ENCODE results near the gene MPP4. TPM values are rescaled to one million over a fixed set of nuclear protein-coding genes. Genes with fewer than 3 reads are reported as not detected.

The MPP4 gene, protein sequence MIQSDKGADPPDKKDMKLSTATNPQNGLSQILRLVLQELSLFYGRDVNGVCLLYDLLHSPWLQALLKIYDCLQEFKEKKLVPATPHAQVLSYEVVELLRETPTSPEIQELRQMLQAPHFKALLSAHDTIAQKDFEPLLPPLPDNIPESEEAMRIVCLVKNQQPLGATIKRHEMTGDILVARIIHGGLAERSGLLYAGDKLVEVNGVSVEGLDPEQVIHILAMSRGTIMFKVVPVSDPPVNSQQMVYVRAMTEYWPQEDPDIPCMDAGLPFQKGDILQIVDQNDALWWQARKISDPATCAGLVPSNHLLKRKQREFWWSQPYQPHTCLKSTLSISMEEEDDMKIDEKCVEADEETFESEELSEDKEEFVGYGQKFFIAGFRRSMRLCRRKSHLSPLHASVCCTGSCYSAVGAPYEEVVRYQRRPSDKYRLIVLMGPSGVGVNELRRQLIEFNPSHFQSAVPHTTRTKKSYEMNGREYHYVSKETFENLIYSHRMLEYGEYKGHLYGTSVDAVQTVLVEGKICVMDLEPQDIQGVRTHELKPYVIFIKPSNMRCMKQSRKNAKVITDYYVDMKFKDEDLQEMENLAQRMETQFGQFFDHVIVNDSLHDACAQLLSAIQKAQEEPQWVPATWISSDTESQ
- 0.63 TPM for total RNA-seq

DNA sequence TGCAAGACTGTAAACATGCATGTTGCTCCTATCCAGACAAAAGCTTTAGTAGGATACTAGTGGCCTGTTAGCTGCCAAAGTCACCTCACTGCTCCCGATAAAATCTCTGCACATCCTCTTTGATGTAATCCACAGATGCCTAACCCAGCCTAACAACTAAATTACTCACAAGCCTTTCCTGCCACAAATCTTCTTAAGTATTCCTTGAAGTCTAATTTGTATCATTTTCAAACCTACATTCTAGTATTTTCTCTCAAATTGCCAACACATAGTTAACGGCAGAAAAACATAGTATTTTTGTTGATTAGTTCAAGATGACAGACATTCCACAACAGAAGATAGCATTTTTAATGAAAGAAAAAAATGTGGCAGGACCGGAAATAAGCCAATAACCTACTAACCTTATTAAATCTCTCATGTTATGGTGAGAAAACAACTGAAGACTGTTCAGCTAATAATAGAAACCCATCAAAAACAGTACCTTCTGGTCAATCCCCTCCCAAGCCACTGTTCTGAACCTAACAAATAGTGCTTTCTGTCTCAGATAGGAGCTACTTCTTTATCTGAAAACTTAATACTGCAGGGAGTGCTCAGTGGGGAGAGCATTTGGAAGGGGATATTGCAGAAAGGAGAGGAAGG, at the start of gene MPP4:
Gene MPP4 (minus strand): TSS at position 57 of the 639 bp plus-strand sequence. CDS start 4,690 bp downstream, outside the sequence.

DNA sequence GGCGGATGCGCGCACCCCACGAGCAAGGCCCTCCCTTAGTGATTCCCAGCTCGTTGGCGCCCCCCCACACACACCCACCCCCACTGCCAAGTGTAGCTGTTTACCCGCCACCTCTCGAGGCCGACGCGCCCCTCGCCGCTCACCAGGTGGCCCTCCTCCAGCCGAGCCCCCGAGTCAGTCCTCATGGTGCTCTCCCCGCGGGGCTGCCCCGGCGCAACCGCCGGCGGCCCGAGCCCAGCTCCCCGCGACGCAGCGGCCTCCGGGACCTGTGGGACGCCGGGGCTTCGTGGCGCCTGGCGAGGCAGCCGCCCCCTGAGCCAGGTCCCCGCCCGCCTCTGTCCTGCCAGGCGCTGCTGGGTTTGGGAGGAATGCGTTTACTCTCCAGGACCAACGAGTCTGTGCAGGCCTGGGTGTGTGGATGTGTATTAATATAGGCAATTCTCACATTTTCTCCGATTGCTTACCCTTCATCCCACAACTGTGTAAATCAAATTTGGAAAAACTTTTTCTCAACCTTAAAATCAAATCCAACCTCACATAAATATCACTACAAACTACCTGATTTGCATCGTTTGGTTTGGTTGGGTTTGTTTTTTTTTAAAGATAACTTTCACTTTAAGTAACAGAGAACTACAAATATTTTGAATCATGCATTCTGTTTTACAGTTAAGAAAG, 55.1 kb downstream of the MPP4 start, which contains the start of gene TMEM237:
Gene TMEM237 (minus strand): TSS at position 288 of the 675 bp plus-strand sequence. CDS start 103 bp downstream, at position 185.

Small RNA genes lying within 50 kb of the gene (small RNA-seq; reads per million reads assigned to genes)
- not detected for gene RNU6-651P (ENCODE audit: low replicate concordance)

Other genes starting within 250 kb of the MPP4 start
- 51.6 TPM for gene TRAK2, start 247.2 kb downstream of the MPP4 start, total RNA-seq
- 74.2 TPM for gene STRADB, start 246.9 kb downstream of the MPP4 start, total RNA-seq
- 40.7 TPM for gene TMEM237, start 55.1 kb downstream of the MPP4 start, total RNA-seq
- 77.9 TPM for gene ALS2, start 82.3 kb upstream of the MPP4 start, total RNA-seq
- not detected for gene CDK15, start 107.9 kb upstream of the MPP4 start, total RNA-seq